OCI-LY3 (cell line): Measurements from ENCODE around the gene DSCAM.
"Not testable (repeated sequence)": the region's sequence is repeated elsewhere in the genome, so short reads cannot be mapped to it uniquely, and the experiment has no call there.

Source experiments
- CTCF ChIP-seq: fragments of 200-600, 300-600 bp; sonication (generic); IDR thresholded peaks from 2 replicates; pipeline ENCODE4 v1.5.1; 2014; ENCODE audit warnings: antibody characterized with exemption, low read length, low read depth
- EZH2phosphoT487 ChIP-seq: fragments of 200-600 bp; shearing (Covaris generic); IDR thresholded peaks from 2 replicates; pipeline ENCODE4 v1.6.1; 2018; ENCODE audit warnings: antibody characterized with exemption, mixed run types, low read depth

DNA sequence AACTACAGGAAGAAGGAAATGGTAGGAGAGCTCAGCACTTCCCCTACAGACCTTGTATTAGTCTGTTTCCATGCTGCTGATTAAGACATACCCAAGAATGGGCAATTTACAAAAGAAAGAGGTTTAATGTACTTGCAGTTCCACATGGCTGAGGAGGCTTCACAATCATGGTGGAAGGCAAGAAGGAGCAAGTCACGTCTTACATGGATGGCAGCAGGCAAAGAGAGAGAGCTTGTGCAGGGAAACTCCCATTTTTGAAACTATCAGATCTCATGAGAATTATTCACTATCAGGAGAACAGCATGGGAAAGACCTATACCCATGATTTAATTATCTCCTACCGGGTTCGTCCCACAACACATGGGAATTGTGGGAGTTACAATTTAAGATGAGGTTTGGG is 48.7 kb upstream of the DSCAM start:
- not testable (repeated sequence) for TF ChIP-seq CTCF, EZH2phosphoT487
